ENCODE data around the gene BMP15.

Gene BMP15

GRCh38 chrX:50910685-50911176 is at the start of gene BMP15:
Gene BMP15 (plus strand): TSS chrX:50910735. CDS start chrX:50910784, 49 bp downstream.
- DNase-seq = no peak

GRCh38 chrX:50863471-50863870 is 47.1 kb upstream of the BMP15 start:
- DNase-seq = no peak

- DNase-seq = no peak
Observed at GRCh38 chrX:50865311-50865710, 45.2 kb upstream of the BMP15 start.

- DNase-seq = no peak
Observed at GRCh38 chrX:50871922-50872453, 38.5 kb upstream of the BMP15 start.

GRCh38 chrX:50874876-50875275 is 35.7 kb upstream of the BMP15 start:
- no peak for DNase-seq

GRCh38 chrX:50876551-50876950 is 34.0 kb upstream of the BMP15 start:
- no peak for DNase-seq

- DNase-seq = no peak
Observed at GRCh38 chrX:50877310-50877709, 33.2 kb upstream of the BMP15 start.

GRCh38 chrX:50881028-50881427 is 29.5 kb upstream of the BMP15 start:
- no peak for DNase-seq

- DNase-seq = no peak
Observed at GRCh38 chrX:50888884-50889283, 21.7 kb upstream of the BMP15 start.

- DNase-seq = no peak
Observed at GRCh38 chrX:50889582-50889981, 21.0 kb upstream of the BMP15 start.

- DNase-seq = no peak
Observed at GRCh38 chrX:50893047-50893446, 17.5 kb upstream of the BMP15 start.

- DNase-seq = no peak
Observed at GRCh38 chrX:50893466-50893865, 17.1 kb upstream of the BMP15 start.

GRCh38 chrX:50905334-50905733 is 5.2 kb upstream of the BMP15 start:
- no peak for DNase-seq

GRCh38 chrX:50913520-50913919 is 3.0 kb downstream of the BMP15 start:
- no peak for DNase-seq

GRCh38 chrX:50920132-50920531 is 9.6 kb downstream of the BMP15 start:
- DNase-seq = no peak

- no peak for DNase-seq
Observed at GRCh38 chrX:50927127-50927526, 16.6 kb downstream of the BMP15 start.

- peak in 1 of 14 donors; percentile 0 for DNase-seq
Observed at GRCh38 chrX:50941638-50942037, 31.1 kb downstream of the BMP15 start.

GRCh38 chrX:50942471-50942870 is 31.9 kb downstream of the BMP15 start:
- no peak for DNase-seq

- DNase-seq = no peak
Observed at GRCh38 chrX:50952406-50952805, 41.9 kb downstream of the BMP15 start.

GRCh38 chrX:50953832-50954231 is 43.3 kb downstream of the BMP15 start:
- DNase-seq = no peak

GRCh38 chrX:50962156-50962555 is 51.6 kb downstream of the BMP15 start:
- DNase-seq = no peak

- no peak for DNase-seq
Observed at GRCh38 chrX:50963842-50964241, 53.3 kb downstream of the BMP15 start.

Data from C1 segment of cervical spinal cord (tissue), 14 donors.